A673 (cell line): Measurements from ENCODE around the gene C18orf32.

ENCODE experiments used
- EZH2 ChIP-seq: fragments of 200-600 bp; sonication (generic); IDR thresholded peaks from 2 replicates; pipeline ENCODE4 v1.6.1; 2017; ENCODE audit warnings: borderline replicate concordance, low read depth, mild to moderate bottlenecking, mixed read lengths, antibody characterized with exemption, low read length; ENCODE audit not compliant: poor library complexity, severe bottlenecking
- TF ChIP-seq, protein P1 (sequence below): fragments of 300-800, 200-600 bp; sonication (generic); conservative IDR thresholded peaks from 2 replicates; pipeline ENCODE4 v1.5.1; 2017; ENCODE audit warnings: low read depth, mild to moderate bottlenecking, antibody characterized with exemption, low read length, moderate library complexity, mixed read lengths

- no peak for TF ChIP-seq EZH2
- TF ChIP-seq, protein P1, sequence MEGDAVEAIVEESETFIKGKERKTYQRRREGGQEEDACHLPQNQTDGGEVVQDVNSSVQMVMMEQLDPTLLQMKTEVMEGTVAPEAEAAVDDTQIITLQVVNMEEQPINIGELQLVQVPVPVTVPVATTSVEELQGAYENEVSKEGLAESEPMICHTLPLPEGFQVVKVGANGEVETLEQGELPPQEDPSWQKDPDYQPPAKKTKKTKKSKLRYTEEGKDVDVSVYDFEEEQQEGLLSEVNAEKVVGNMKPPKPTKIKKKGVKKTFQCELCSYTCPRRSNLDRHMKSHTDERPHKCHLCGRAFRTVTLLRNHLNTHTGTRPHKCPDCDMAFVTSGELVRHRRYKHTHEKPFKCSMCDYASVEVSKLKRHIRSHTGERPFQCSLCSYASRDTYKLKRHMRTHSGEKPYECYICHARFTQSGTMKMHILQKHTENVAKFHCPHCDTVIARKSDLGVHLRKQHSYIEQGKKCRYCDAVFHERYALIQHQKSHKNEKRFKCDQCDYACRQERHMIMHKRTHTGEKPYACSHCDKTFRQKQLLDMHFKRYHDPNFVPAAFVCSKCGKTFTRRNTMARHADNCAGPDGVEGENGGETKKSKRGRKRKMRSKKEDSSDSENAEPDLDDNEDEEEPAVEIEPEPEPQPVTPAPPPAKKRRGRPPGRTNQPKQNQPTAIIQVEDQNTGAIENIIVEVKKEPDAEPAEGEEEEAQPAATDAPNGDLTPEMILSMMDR, result no peak
These were observed 13.3 kb upstream of the C18orf32 start for GRCh38 chr18:49500201-49500921.
